Measurements from ENCODE around the gene ARHGAP21.

GRCh38 chr10:24674892-24675632 is 48.6 kb downstream of the ARHGAP21 start:
- no peak for TF ChIP-seq EZH2phosphoT487 (IDR thresholded peaks at IDR 0.05; ENCODE audit: insufficient read depth, low read depth)
- no peak for TF ChIP-seq EZH2 (IDR thresholded peaks at IDR 0.05; ENCODE audit: insufficient read depth, poor library complexity, severe bottlenecking)

Data from GM23248 (cell line).